Mesendoderm (in vitro differentiated cells): ENCODE data around the gene RAB3C.
A peak's percentile ranks its signal among the peaks of the same experiment; 100 is the strongest.

ENCODE experiments used
- DNase-seq: peaks from one replicate; pipeline ENCODE4 v3.0.0; 2013
- H2AK5ac ChIP-seq: 2 replicates; pipeline ENCODE4 v1.6.1; 2013; ENCODE audit warnings: low read length, inconsistent platforms
- H2BK120ac ChIP-seq: 2 replicates; pipeline ENCODE4 v1.6.1; 2013; ENCODE audit warnings: low read depth, mild to moderate bottlenecking, low read length, moderate library complexity, mixed read lengths
- H2BK15ac ChIP-seq: replicated peaks from 2 replicates; pipeline ENCODE4 v1.6.1; 2013; ENCODE audit warnings: low read depth, mild to moderate bottlenecking, moderate library complexity
- H2BK5ac ChIP-seq: 2 replicates; pipeline ENCODE4 v1.6.1; 2013; ENCODE audit warnings: low read length, inconsistent platforms
- H3K18ac ChIP-seq: 2 replicates; pipeline ENCODE4 v1.6.1; 2013; ENCODE audit warnings: mild to moderate bottlenecking, low read length, mixed read lengths
- H3K23ac ChIP-seq: one replicate; pipeline ENCODE4 v1.6.1; 2013; ENCODE audit warnings: low read length
- H3K27ac ChIP-seq: 2 replicates; pipeline ENCODE4 v1.5.1; 2013; ENCODE audit warnings: low read depth, mild to moderate bottlenecking, inconsistent platforms, low read length, moderate library complexity
- H3K27me3 ChIP-seq: 2 replicates; pipeline ENCODE4 v1.6.1; 2013; ENCODE audit warnings: low read length, control low read depth, mild to moderate bottlenecking, inconsistent platforms; ENCODE audit not compliant: insufficient read depth, poor library complexity
- H3K36me3 ChIP-seq: 2 replicates; pipeline ENCODE4 v1.6.1; 2013; ENCODE audit warnings: low read length, inconsistent platforms; ENCODE audit not compliant: control insufficient read depth, insufficient read depth
- H3K4ac ChIP-seq: one replicate; pipeline ENCODE4 v1.6.1; 2013; ENCODE audit warnings: low read depth, mild to moderate bottlenecking, low read length, moderate library complexity
- H3K4me1 ChIP-seq: 2 replicates; pipeline ENCODE4 v1.6.1; 2013; ENCODE audit warnings: low read depth, low read length, inconsistent platforms; ENCODE audit not compliant: control insufficient read depth
- H3K4me2 ChIP-seq: 2 replicates; pipeline ENCODE4 v1.6.1; 2013; ENCODE audit warnings: low read length
- H3K4me3 ChIP-seq: 2 replicates; pipeline ENCODE4 v1.5.1; 2013; ENCODE audit warnings: mild to moderate bottlenecking, low read length
- H3K56ac ChIP-seq: one replicate; pipeline ENCODE4 v1.6.1; 2013; ENCODE audit warnings: low read length
- H3K79me1 ChIP-seq: 2 replicates; pipeline ENCODE4 v1.6.1; 2013; ENCODE audit warnings: low read length, inconsistent platforms
- H3K79me2 ChIP-seq: 2 replicates; pipeline ENCODE4 v1.6.1; 2013; ENCODE audit warnings: mild to moderate bottlenecking, low read length; ENCODE audit not compliant: control insufficient read depth, insufficient read depth
- H3K9ac ChIP-seq: 2 replicates; pipeline ENCODE4 v1.6.1; 2013; ENCODE audit warnings: low read length, inconsistent platforms
- H4K5ac ChIP-seq: one replicate; pipeline ENCODE4 v1.6.1; 2013; ENCODE audit warnings: low read length
- H4K8ac ChIP-seq: one replicate; pipeline ENCODE4 v1.6.1; 2013; ENCODE audit warnings: low read depth, mild to moderate bottlenecking, control low read depth, low read length, moderate library complexity
- WGBS: extraction: QIAGEN DNeasy Blood & Tissue Kit; methylation state at CpG from one replicate; pipeline ENCODE4 v1.1.7; 2013; ENCODE audit warnings: low lambda C conversion rate, missing lambda C conversion rate; ENCODE audit not compliant: insufficient coverage; ENCODE audit errors: extremely low coverage; 5-methylcytosine and 5-hydroxymethylcytosine counted together

Gene RAB3C

GRCh38 chr5:58649716-58650115 lies 66.8 kb downstream of the RAB3C start:
- Histone ChIP-seq H3K9ac (no peak overlapping the region), H3K4me1 (no peaks in the 10 kb centered on the region), H3K18ac (no peak overlapping the region), H3K56ac (no peak overlapping the region), H3K27me3 (no peaks in the 10 kb centered on the region), H3K36me3 (no peaks in the 10 kb centered on the region), H2AK5ac (no peak overlapping the region), H3K4me3 (no peak overlapping the region), H3K4ac (no peak overlapping the region), H2BK15ac (no peak overlapping the region), H2BK120ac (no peak overlapping the region), H3K79me2 (no peaks in the 10 kb centered on the region), H4K8ac (no peak overlapping the region), H2BK5ac (no peak overlapping the region), H3K79me1 (no peaks in the 10 kb centered on the region), H3K4me2 (no peak overlapping the region), H3K27ac (no peak overlapping the region), H3K23ac (no peak overlapping the region), H4K5ac (no peak overlapping the region)
- WGBS, result no CpG with 5 or more reads among the region's 2 CpGs
- DNase-seq, result no peak

GRCh38 chr5:58653521-58653920 lies 70.6 kb downstream of the RAB3C start:
- H3K9ac ChIP-seq, result no peak overlapping the region
- H3K4me1 ChIP-seq, result no peaks in the 10 kb centered on the region
- H3K4ac ChIP-seq, result no peak overlapping the region
- H3K79me2 ChIP-seq, result no peaks in the 10 kb centered on the region
- H2AK5ac ChIP-seq, result no peak overlapping the region
- H3K36me3 ChIP-seq, result no peaks in the 10 kb centered on the region
- H4K8ac ChIP-seq, result no peak overlapping the region
- no peak overlapping the region for H3K18ac ChIP-seq
- no peak overlapping the region for H3K56ac ChIP-seq
- no peak overlapping the region for H2BK5ac ChIP-seq
- no peaks in the 10 kb centered on the region for H3K79me1 ChIP-seq
- H2BK120ac ChIP-seq, result no peak overlapping the region
- no peaks in the 10 kb centered on the region for H3K27me3 ChIP-seq
- H3K27ac ChIP-seq, result no peak overlapping the region
- no peak overlapping the region for H3K4me3 ChIP-seq
- H2BK15ac ChIP-seq, result no peak overlapping the region
- no peak for DNase-seq
- no peak overlapping the region for H3K23ac ChIP-seq
- H3K4me2 ChIP-seq, result no peak overlapping the region
- H4K5ac ChIP-seq, result no peak overlapping the region
- WGBS, result no CpG with 5 or more reads among the region's 1 CpG

GRCh38 chr5:58666141-58666540 lies 83.3 kb downstream of the RAB3C start:
- H3K18ac ChIP-seq, result no peak overlapping the region
- H3K27me3 ChIP-seq, result no peaks in the 10 kb centered on the region
- no peak overlapping the region for H2BK120ac ChIP-seq
- H2AK5ac ChIP-seq, result no peak overlapping the region
- H3K9ac ChIP-seq, result no peak overlapping the region
- no peak overlapping the region for H4K5ac ChIP-seq
- no peaks in the 10 kb centered on the region for H3K79me1 ChIP-seq
- H3K4me1 ChIP-seq, result peaks cover 2% of the 10 kb centered on the region
- no peak overlapping the region for H3K4ac ChIP-seq
- H3K4me3 ChIP-seq, result no peak overlapping the region
- no peak overlapping the region for H3K56ac ChIP-seq
- H3K36me3 ChIP-seq, result no peaks in the 10 kb centered on the region
- no peak overlapping the region for H2BK5ac ChIP-seq
- H3K27ac ChIP-seq, result no peak overlapping the region
- H3K4me2 ChIP-seq, result no peak overlapping the region
- no peaks in the 10 kb centered on the region for H3K79me2 ChIP-seq
- no peak overlapping the region for H3K23ac ChIP-seq
- DNase-seq, result no peak
- no CpG with 5 or more reads among the region's 1 CpG for WGBS
- H2BK15ac ChIP-seq, result no peak overlapping the region
- no peak overlapping the region for H4K8ac ChIP-seq

GRCh38 chr5:58666598-58667581 lies 84.0 kb downstream of the RAB3C start:
- no peak overlapping the region for H2BK5ac ChIP-seq
- H3K4ac ChIP-seq, result no peak overlapping the region
- no peaks in the 10 kb centered on the region for H3K79me1 ChIP-seq
- no CpG with 5 or more reads among the region's 8 CpGs for WGBS
- no peak overlapping the region for H2BK15ac ChIP-seq
- no peak overlapping the region for H3K4me3 ChIP-seq
- no peak overlapping the region for H2AK5ac ChIP-seq
- H3K9ac ChIP-seq, result no peak overlapping the region
- no peak overlapping the region for H2BK120ac ChIP-seq
- H3K4me1 ChIP-seq, result peaks cover 2% of the 10 kb centered on the region
- H4K5ac ChIP-seq, result no peak overlapping the region
- peak; percentile 62 for DNase-seq
- H3K56ac ChIP-seq, result no peak overlapping the region
- no peak overlapping the region for H3K27ac ChIP-seq
- no peaks in the 10 kb centered on the region for H3K27me3 ChIP-seq
- H3K18ac ChIP-seq, result no peak overlapping the region
- no peaks in the 10 kb centered on the region for H3K36me3 ChIP-seq
- H3K23ac ChIP-seq, result no peak overlapping the region
- no peak overlapping the region for H4K8ac ChIP-seq
- H3K4me2 ChIP-seq, result no peak overlapping the region
- H3K79me2 ChIP-seq, result no peaks in the 10 kb centered on the region

GRCh38 chr5:58670582-58670981 lies 87.7 kb downstream of the RAB3C start:
- Histone ChIP-seq H3K9ac (no peak overlapping the region), H3K18ac (no peak overlapping the region), H3K27me3 (no peaks in the 10 kb centered on the region), H2BK120ac (no peak overlapping the region), H3K4me2 (no peak overlapping the region), H2BK5ac (no peak overlapping the region), H2BK15ac (no peak overlapping the region), H3K4ac (no peak overlapping the region), H2AK5ac (no peak overlapping the region), H4K8ac (no peak overlapping the region), H3K4me1 (peaks cover 2% of the 10 kb centered on the region), H3K79me1 (no peaks in the 10 kb centered on the region), H3K36me3 (no peaks in the 10 kb centered on the region), H4K5ac (no peak overlapping the region), H3K56ac (no peak overlapping the region), H3K4me3 (no peak overlapping the region), H3K27ac (no peak overlapping the region), H3K79me2 (no peaks in the 10 kb centered on the region), H3K23ac (no peak overlapping the region)
- DNase-seq, result no peak
- no CpG with 5 or more reads among the region's 2 CpGs for WGBS
